Endothelial cell of umbilical vein (primary cell): ENCODE results near the gene SCP2. TPM values are rescaled to one million over a fixed set of nuclear protein-coding genes. Genes with fewer than 3 reads are reported as not detected.

Experiments used
- BruUV-seq: library from RNA; stranded (reverse); fragments of 400-500 nt; replicated peaks from 2 replicates; lab custom pipeline; 2021; lab: Mats Ljungman, UMichigan
- CTCF ChIA-PET: fragments of 300-600, 350-600 bp; sonication (Branson Sonifier 250); formaldehyde crosslinking; loops from one replicate; lab custom pipeline; 2021; ENCODE audit warnings: antibody characterized with exemption, inconsistent platforms; lab: Charles Lee
- POLR2A ChIA-PET: fragments of 300-600, 350-600 bp; sonication (Branson Sonifier 250); formaldehyde crosslinking; loops from one replicate; lab custom pipeline; 2021; ENCODE audit warnings: antibody characterized with exemption, inconsistent platforms; lab: Charles Lee
- DNase-seq: peaks from one replicate; pipeline ENCODE4 v3.0.0-alpha.2; 2011; ENCODE audit warnings: low read depth, low spot score
- FAIRE-seq: peaks from 2 replicates; lab custom pipeline; 2011; peaks lifted over from hg19 to GRCh38; lab: Jason Lieb, UNC
- H2AFZ ChIP-seq: 2 replicates; pipeline ENCODE4 v1.6.0; 2012; ENCODE audit warnings: low read depth, low read length, control low read depth, inconsistent platforms
- H3K27ac ChIP-seq: 2 replicates; pipeline ENCODE4 v1.5.1; 2011; ENCODE audit warnings: low read depth, mild to moderate bottlenecking, control low read depth, low read length, moderate library complexity; ENCODE audit not compliant: insufficient read depth
- H3K27me3 ChIP-seq, 2 experiments: 2 replicates each; pipeline versions ENCODE4 v1.6.0 to v1.6.1; 2011; ENCODE audit warnings: low read length in 2 of 2, mixed read lengths in 1 of 2; ENCODE audit not compliant: control insufficient read depth in 2 of 2, insufficient read depth in 2 of 2
- H3K36me3 ChIP-seq, 2 experiments: 2 replicates in 1 of 2; 3 replicates in 1 of 2; pipeline ENCODE4 v1.5.1; 2011; ENCODE audit warnings: low read length in 2 of 2, mild to moderate bottlenecking in 1 of 2, moderate library complexity in 1 of 2; ENCODE audit not compliant: control insufficient read depth in 2 of 2, insufficient read depth in 2 of 2; ENCODE audit errors: extremely low read depth in 1 of 2
- H3K4me1 ChIP-seq: 3 replicates; pipeline ENCODE4 v1.5.1; 2011; ENCODE audit warnings: mild to moderate bottlenecking, low read length; ENCODE audit not compliant: control insufficient read depth, insufficient read depth; ENCODE audit errors: extremely low read depth
- H3K4me2 ChIP-seq: 2 replicates; pipeline ENCODE4 v1.6.1; 2011; ENCODE audit warnings: low read length, control low read depth, mixed read lengths; ENCODE audit not compliant: insufficient read depth
- H3K4me3 ChIP-seq, 3 experiments: fragments of 200-600 bp in 1 of 3; sonication (generic), shearing (Covaris generic) in 1 of 3; replicated peaks in 1 of 3; 2 replicates each; pipeline ENCODE4 v1.5.1; 2011 to 2016; ENCODE audit warnings: control low read depth in 3 of 3, low read length in 3 of 3, mild to moderate bottlenecking in 2 of 3, inconsistent platforms in 1 of 3, low read depth in 1 of 3, moderate library complexity in 1 of 3; ENCODE audit not compliant: insufficient read depth in 1 of 3
- H3K79me2 ChIP-seq: 2 replicates; pipeline ENCODE4 v1.6.0; 2012; ENCODE audit warnings: low read length, inconsistent platforms; ENCODE audit not compliant: control insufficient read depth, insufficient read depth
- H3K9ac ChIP-seq: replicated peaks from 2 replicates; pipeline ENCODE3; 2011; ENCODE audit warnings: low read length, control low read depth; ENCODE audit not compliant: insufficient read depth; ENCODE audit errors: extremely low read depth
- H3K9me1 ChIP-seq: replicated peaks from 3 replicates; pipeline ENCODE4 v1.6.0; 2011; ENCODE audit warnings: mild to moderate bottlenecking, low read length; ENCODE audit not compliant: control insufficient read depth, insufficient read depth; ENCODE audit errors: extremely low read depth
- H3K9me3 ChIP-seq: replicated peaks from 2 replicates; pipeline ENCODE4 v1.5.1; 2012; ENCODE audit warnings: low read length, inconsistent platforms; ENCODE audit not compliant: control insufficient read depth, insufficient read depth
- H4K20me1 ChIP-seq: replicated peaks from 2 replicates; pipeline ENCODE3; 2011; ENCODE audit warnings: mild to moderate bottlenecking, low read length; ENCODE audit not compliant: control insufficient read depth, insufficient read depth; ENCODE audit errors: extremely low read depth
- EZH2 ChIP-seq: IDR thresholded peaks from 2 replicates; pipeline ENCODE4 v1.6.1; 2012; ENCODE audit warnings: borderline replicate concordance, low read depth, mild to moderate bottlenecking, moderate library complexity, low read length, inconsistent platforms; ENCODE audit not compliant: severe bottlenecking
- FOS ChIP-seq: IDR thresholded peaks from 2 replicates; pipeline ENCODE4 v1.6.1; 2011; ENCODE audit warnings: mild to moderate bottlenecking, low read length, moderate library complexity, borderline replicate concordance; ENCODE audit not compliant: insufficient read depth
- GATA2 ChIP-seq: IDR thresholded peaks from 2 replicates; pipeline ENCODE4 v1.7.0; 2011; ENCODE audit warnings: low read depth, mild to moderate bottlenecking, moderate library complexity, mixed read lengths, low read length; ENCODE audit not compliant: insufficient read length, insufficient read depth
- POLR2A ChIP-seq: IDR thresholded peaks from 2 replicates; pipeline ENCODE4 v1.6.1; 2012; ENCODE audit warnings: low read depth, mild to moderate bottlenecking, control low read depth, low read length
- dilution Hi-C: fragments of 300-500 bp; cut with MboI; formaldehyde crosslinking; loops from one replicate; pipeline ENCODE4 v1.15.0; 2019; ENCODE audit warnings: low sequenced_read_pairs; ENCODE audit not compliant: extremely low pct_ligation_motif_present
- intact Hi-C: fragments of 100-400 bp; cut with micrococcal nuclease; formaldehyde crosslinking; loops from one replicate; pipeline ENCODE4 v1.10.0; 2022
- polyA plus RNA-seq, 4 experiments: library from polyadenylated mRNA; depleted of rRNA in 3 of 4; stranded (reverse) in 3 of 4; unstranded in 1 of 4; fragments of >200 nt; gene quantifications; 2 replicates each; pipeline versions ENCODE4 v1.2.1 to v1.2.3, GENCODE V29; 2011 to 2012; ENCODE audit warnings: missing spikeins in 1 of 4
- total RNA-seq: library from RNA; stranded (reverse); gene quantifications from 2 replicates; pipeline ENCODE4 v1.2.3, GENCODE V29; 2021
- TF ChIP-seq, protein P1 (sequence below): IDR thresholded peaks from 2 replicates; pipeline ENCODE4 v1.6.1; 2011; ENCODE audit not compliant: insufficient read depth, insufficient read length

The SCP2 gene
- total and polyA plus RNA-seq, 2 donors (not counting 3 experiments of a cell fraction or from before 2014, with no cell fraction given), result 42.4 to 92.7 TPM

DNA sequence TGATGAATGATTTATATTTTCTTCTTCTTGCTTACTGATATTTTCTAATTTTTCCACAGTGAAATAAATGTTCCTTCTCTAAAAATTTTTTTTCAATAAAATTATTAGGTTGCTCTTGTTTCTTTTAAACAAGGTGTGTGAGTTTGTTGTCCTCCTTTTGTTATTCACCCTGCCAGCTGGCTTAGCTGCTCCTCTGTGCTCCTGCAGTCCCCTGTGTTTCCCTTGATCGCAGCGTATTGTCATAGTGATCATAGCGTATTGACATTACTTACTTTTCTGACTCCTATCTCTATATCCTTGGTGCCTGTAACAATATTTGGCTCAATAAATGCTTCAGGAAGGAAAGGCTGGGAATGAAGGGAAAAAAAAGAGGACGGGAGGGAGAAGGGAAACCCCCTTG is 110.1 kb downstream of the SCP2 start:
- Histone ChIP-seq H4K20me1 (no peaks in the 10 kb centered on the region), H2AFZ (no peak overlapping the region), H3K4me3 (no peak overlapping the region), H3K36me3 (peaks cover 2 to 11% of the 10 kb centered on the region in 2 experiments), H3K79me2 (no peaks in the 10 kb centered on the region), H3K9me3 (no peaks in the 10 kb centered on the region), H3K9ac (no peak overlapping the region), H3K27ac (no peak overlapping the region), H3K4me1 (no peaks in the 10 kb centered on the region), H3K9me1 (no peaks in the 10 kb centered on the region), H3K27me3 (no peaks in the 10 kb centered on the region), H3K4me2 (no peak overlapping the region)
- ChIA-PET CTCF (no interaction called here), POLR2A (no interaction called here)
- DNase-seq, result no peak
- TF ChIP-seq GATA2, result no peak
- no peak for TF ChIP-seq EZH2
- TF ChIP-seq FOS, result no peak
- no peak for TF ChIP-seq POLR2A
- intact Hi-C loops, result no loop called here
- dilution Hi-C loops, result no loop called here
- no peak for FAIRE-seq
- no TSS peak for BruUV-seq

DNA sequence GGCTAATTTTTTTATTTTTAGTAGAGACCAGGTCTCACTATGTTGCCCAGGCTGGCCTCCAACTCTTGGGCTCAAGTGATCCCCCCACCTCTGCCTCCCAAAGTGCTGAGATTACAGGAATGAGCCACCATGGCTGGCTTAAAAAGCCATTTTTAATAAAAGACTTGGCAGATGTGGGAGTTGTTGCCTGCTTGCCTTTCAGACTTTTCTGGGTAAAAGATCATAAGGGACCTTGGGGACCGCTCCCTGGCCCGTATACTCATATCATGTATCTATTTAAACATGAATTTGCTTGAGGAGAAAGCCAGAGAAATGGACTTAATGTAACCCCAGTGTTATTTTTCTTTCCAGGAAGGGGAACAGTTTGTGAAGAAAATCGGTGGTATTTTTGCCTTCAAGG is 111.5 kb downstream of the SCP2 start:
- Histone ChIP-seq H3K27me3 (no peaks in the 10 kb centered on the region), H4K20me1 (no peaks in the 10 kb centered on the region), H3K4me3 (no peak overlapping the region), H3K27ac (no peak overlapping the region), H3K36me3 (peaks cover 5 to 11% of the 10 kb centered on the region in 2 experiments), H3K4me2 (no peak overlapping the region), H3K9me3 (no peaks in the 10 kb centered on the region), H3K4me1 (no peaks in the 10 kb centered on the region), H3K9ac (no peak overlapping the region), H3K9me1 (no peaks in the 10 kb centered on the region), H3K79me2 (no peaks in the 10 kb centered on the region), H2AFZ (no peak overlapping the region)
- POLR2A ChIA-PET, result interaction anchor here (0.6 kb wide), 1 partner anchor 15 kb away, joined by 4 read pairs; no protein-coding TSS in a partner anchor
- dilution Hi-C loops (no loop called here), intact Hi-C loops (no loop called here)
- TF ChIP-seq, protein P1, sequence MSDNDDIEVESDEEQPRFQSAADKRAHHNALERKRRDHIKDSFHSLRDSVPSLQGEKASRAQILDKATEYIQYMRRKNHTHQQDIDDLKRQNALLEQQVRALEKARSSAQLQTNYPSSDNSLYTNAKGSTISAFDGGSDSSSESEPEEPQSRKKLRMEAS, result no peak
- no peak for DNase-seq
- FAIRE-seq, result no peak
- no TSS peak for BruUV-seq
- CTCF ChIA-PET, result no interaction called here
